Keratinocyte (primary cell): ENCODE results near the gene NUDT3. TPM values are rescaled to one million over a fixed set of nuclear protein-coding genes. Genes with fewer than 3 reads are reported as not detected.
"Not testable (repeated sequence)": the region's sequence is repeated elsewhere in the genome, so short reads cannot be mapped to it uniquely, and the experiment has no call there.

Source experiments
- DNase-seq: peaks from one replicate; pipeline ENCODE4 v3.0.0-alpha.2; 2011; ENCODE audit warnings: low read depth, missing footprints, low spot score
- FAIRE-seq: peaks from 2 replicates; lab custom pipeline; 2011; peaks lifted over from hg19 to GRCh38; lab: Jason Lieb, UNC
- H2AFZ ChIP-seq: 2 replicates; pipeline ENCODE4 v1.6.0; 2012; ENCODE audit warnings: low read length, control low read depth, inconsistent platforms; ENCODE audit not compliant: control insufficient read depth
- H3K27ac ChIP-seq: 2 replicates; pipeline ENCODE4 v1.5.1; 2011; ENCODE audit warnings: low read length; ENCODE audit not compliant: control insufficient read depth, insufficient read depth
- H3K27me3 ChIP-seq: 3 replicates; pipeline ENCODE4 v1.6.0; 2011; ENCODE audit warnings: low read length; ENCODE audit not compliant: control insufficient read depth, insufficient read depth; ENCODE audit errors: extremely low read depth
- H3K36me3 ChIP-seq, 2 experiments: 2 replicates in 1 of 2; 3 replicates in 1 of 2; pipeline ENCODE4 v1.5.1; 2011; ENCODE audit warnings: low read length in 2 of 2, mild to moderate bottlenecking in 1 of 2; ENCODE audit not compliant: control insufficient read depth in 2 of 2, insufficient read depth in 2 of 2; ENCODE audit errors: extremely low read depth in 1 of 2
- H3K4me1 ChIP-seq: 3 replicates; pipeline ENCODE4 v1.5.1; 2011; ENCODE audit warnings: low read length; ENCODE audit not compliant: control insufficient read depth, insufficient read depth; ENCODE audit errors: extremely low read depth
- H3K4me2 ChIP-seq: 3 replicates; pipeline ENCODE4 v1.6.0; 2011; ENCODE audit warnings: low read depth, low read length; ENCODE audit not compliant: control insufficient read depth, insufficient read depth; ENCODE audit errors: extremely low read depth
- H3K4me3 ChIP-seq, 3 experiments: fragments of 200-600 bp in 1 of 3; sonication (generic) in 1 of 3; 2 replicates in 2 of 3; 3 replicates in 1 of 3; pipeline ENCODE4 v1.5.1; 2011 to 2016; ENCODE audit warnings: low read length in 3 of 3, mild to moderate bottlenecking in 3 of 3, control low read depth in 2 of 3, inconsistent platforms in 1 of 3, low read depth in 1 of 3, mixed read lengths in 1 of 3, mixed run types in 1 of 3, moderate library complexity in 1 of 3; ENCODE audit not compliant: control insufficient read depth in 2 of 3, insufficient read depth in 2 of 3; ENCODE audit errors: extremely low read depth in 1 of 3
- H3K79me2 ChIP-seq: 2 replicates; pipeline ENCODE4 v1.6.0; 2012; ENCODE audit warnings: low read length; ENCODE audit not compliant: control insufficient read depth, insufficient read depth
- H3K9ac ChIP-seq: 3 replicates; pipeline ENCODE4 v1.6.0; 2011; ENCODE audit warnings: low read length; ENCODE audit not compliant: control insufficient read depth, insufficient read depth; ENCODE audit errors: extremely low read depth
- H3K9me1 ChIP-seq: 3 replicates; pipeline ENCODE4 v1.6.0; 2011; ENCODE audit warnings: low read length; ENCODE audit not compliant: control insufficient read depth, insufficient read depth; ENCODE audit errors: extremely low read depth
- H3K9me3 ChIP-seq: 2 replicates; pipeline ENCODE4 v1.5.1; 2012; ENCODE audit warnings: low read depth, low read length; ENCODE audit not compliant: control insufficient read depth
- H4K20me1 ChIP-seq: 3 replicates; pipeline ENCODE4 v1.6.0; 2011; ENCODE audit warnings: low read length; ENCODE audit not compliant: control insufficient read depth, insufficient read depth; ENCODE audit errors: extremely low read depth
- EZH2 ChIP-seq: IDR thresholded peaks from one replicate; pipeline ENCODE4 v1.6.1; 2012; ENCODE audit warnings: inconsistent platforms, mild to moderate bottlenecking, low read length, moderate library complexity
- dilution Hi-C: fragments of 300-500 bp; cut with MboI; formaldehyde crosslinking; loops from one replicate; pipeline ENCODE4 v1.7.0; 2020; ENCODE audit warnings: low sequenced_read_pairs; ENCODE audit not compliant: extremely low pct_ligation_motif_present
- polyA plus RNA-seq, 5 experiments: library from polyadenylated mRNA; depleted of rRNA in 3 of 5; stranded (reverse) in 3 of 5; stranded (forward) in 1 of 5; unstranded in 1 of 5; fragments of >200 nt; gene quantifications; 1 replicate in 1 of 5; 2 replicates in 3 of 5; 3 replicates in 1 of 5; pipeline versions ENCODE4 v1.2.1 to v1.2.3, GENCODE V29; 2011 to 2012; ENCODE audit warnings: missing spikeins in 2 of 5, low read depth in 1 of 5, low replicate concordance in 1 of 5
- TF ChIP-seq, protein P1 (sequence below), 3 experiments: IDR thresholded peaks in 1 of 3; conservative IDR thresholded peaks in 1 of 3; optimal IDR thresholded peaks in 1 of 3; 2 replicates in 2 of 3; 3 replicates in 1 of 3; pipeline versions ENCODE3 to v1.5.1; 2011; ENCODE audit warnings: low read length in 3 of 3, mild to moderate bottlenecking in 3 of 3, moderate library complexity in 2 of 3, control low read depth in 1 of 3, inconsistent platforms in 1 of 3; ENCODE audit not compliant: insufficient read depth in 2 of 3; ENCODE audit errors: extremely low read depth in 1 of 3

The NUDT3 gene
- polyA plus RNA-seq, 1 donor (not counting 4 experiments of a cell fraction or from before 2014, with no cell fraction given): 16.5 TPM

DNA sequence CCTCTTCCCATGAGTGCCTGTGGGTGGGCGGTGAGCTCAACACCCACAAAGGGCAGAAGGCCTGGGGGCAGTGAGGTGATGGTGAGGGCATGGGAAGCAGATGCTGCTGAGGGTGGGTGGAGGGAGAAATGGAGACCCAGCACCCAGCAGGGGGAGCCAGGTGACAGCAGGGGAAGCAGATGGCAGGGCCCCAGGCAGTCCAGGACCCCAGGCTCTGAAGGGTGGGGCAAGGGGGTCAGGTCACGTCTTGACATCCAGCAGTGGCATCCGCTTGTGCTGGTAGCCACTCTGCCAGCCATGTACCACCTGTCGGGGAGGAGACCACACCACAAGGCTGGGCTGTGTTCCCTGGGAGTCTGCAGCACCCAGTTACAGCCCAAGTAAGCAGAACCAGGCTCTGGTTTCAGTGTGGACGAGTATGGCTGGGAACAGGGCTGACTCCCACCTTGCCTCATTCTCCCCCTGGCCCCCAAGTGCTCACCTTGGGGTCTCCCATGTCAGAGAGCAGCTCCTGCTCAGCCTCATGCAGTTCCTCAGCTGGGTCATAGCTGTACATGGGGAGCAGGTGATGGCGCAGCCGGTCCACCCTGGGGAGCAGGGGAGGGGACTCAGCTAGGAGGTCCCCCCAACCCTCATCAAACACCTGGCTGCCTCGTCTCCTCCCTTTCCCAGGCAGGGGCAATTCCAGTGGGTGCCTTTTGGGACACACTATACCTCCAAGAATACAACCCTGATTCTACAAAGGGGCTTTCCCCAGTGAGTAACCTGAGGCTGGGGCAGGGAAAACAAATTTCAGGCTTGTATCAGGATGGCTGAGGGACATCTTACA lies 145.7 kb downstream of the NUDT3 start:
- Histone ChIP-seq H3K9ac (peak overlapping the region; percentile 85), H2AFZ (no peak overlapping the region)

GRCh38 chr6:34246249-34246562 lies 146.3 kb downstream of the NUDT3 start:
- H3K36me3 ChIP-seq: peaks cover 20 to 21% of the 10 kb centered on the region in 2 experiments
- H3K9me3 ChIP-seq: no peaks in the 10 kb centered on the region
- peaks cover 8% of the 10 kb centered on the region for H3K79me2 ChIP-seq
- no peak overlapping the region for H2AFZ ChIP-seq
- H4K20me1 ChIP-seq: peaks cover 22% of the 10 kb centered on the region
- dilution Hi-C loops: no loop called here
- no peaks in the 10 kb centered on the region for H3K27me3 ChIP-seq
- FAIRE-seq (no peak), DNase-seq (no peak)
- H3K9me1 ChIP-seq: peaks cover 10% of the 10 kb centered on the region
- H3K9ac ChIP-seq: no peak overlapping the region
- peak overlapping the region; percentile 81 for H3K27ac ChIP-seq
- no peak overlapping the region for H3K4me3 ChIP-seq
- peak overlapping the region; percentile 22 for H3K4me2 ChIP-seq
- TF ChIP-seq, protein P1, sequence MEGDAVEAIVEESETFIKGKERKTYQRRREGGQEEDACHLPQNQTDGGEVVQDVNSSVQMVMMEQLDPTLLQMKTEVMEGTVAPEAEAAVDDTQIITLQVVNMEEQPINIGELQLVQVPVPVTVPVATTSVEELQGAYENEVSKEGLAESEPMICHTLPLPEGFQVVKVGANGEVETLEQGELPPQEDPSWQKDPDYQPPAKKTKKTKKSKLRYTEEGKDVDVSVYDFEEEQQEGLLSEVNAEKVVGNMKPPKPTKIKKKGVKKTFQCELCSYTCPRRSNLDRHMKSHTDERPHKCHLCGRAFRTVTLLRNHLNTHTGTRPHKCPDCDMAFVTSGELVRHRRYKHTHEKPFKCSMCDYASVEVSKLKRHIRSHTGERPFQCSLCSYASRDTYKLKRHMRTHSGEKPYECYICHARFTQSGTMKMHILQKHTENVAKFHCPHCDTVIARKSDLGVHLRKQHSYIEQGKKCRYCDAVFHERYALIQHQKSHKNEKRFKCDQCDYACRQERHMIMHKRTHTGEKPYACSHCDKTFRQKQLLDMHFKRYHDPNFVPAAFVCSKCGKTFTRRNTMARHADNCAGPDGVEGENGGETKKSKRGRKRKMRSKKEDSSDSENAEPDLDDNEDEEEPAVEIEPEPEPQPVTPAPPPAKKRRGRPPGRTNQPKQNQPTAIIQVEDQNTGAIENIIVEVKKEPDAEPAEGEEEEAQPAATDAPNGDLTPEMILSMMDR (optimal IDR thresholded peaks at IDR 0.05 in 1 of 3, IDR thresholded peaks at IDR 0.05 in 1 of 3, conservative IDR thresholded peaks at IDR 0.05 in 1 of 3; ENCODE audit: extremely low read depth in 1 of 3, insufficient read depth in 2 of 3, low read length in 3 of 3): no peak
- no peak for TF ChIP-seq EZH2
- peaks cover 69% of the 10 kb centered on the region for H3K4me1 ChIP-seq

More for the DNA sequence above, 145.7 kb downstream of the NUDT3 start:
- Histone ChIP-seq H3K4me3 (no peak overlapping the region), H3K79me2 (peaks cover 3% of the 10 kb centered on the region), H3K4me2 (peak overlapping the region; percentile 98), H3K36me3 (peaks cover 15 to 16% of the 10 kb centered on the region in 2 experiments), H3K4me1 (peaks cover 64% of the 10 kb centered on the region), H3K27me3 (no peaks in the 10 kb centered on the region), H3K27ac (peak overlapping the region; percentile 81), H4K20me1 (peaks cover 17% of the 10 kb centered on the region), H3K9me3 (no peaks in the 10 kb centered on the region), H3K9me1 (peaks cover 5% of the 10 kb centered on the region)
- DNase-seq (no peak), FAIRE-seq (no peak)
- TF ChIP-seq, protein P1 (optimal IDR thresholded peaks at IDR 0.05 in 1 of 3, IDR thresholded peaks at IDR 0.05 in 1 of 3, conservative IDR thresholded peaks at IDR 0.05 in 1 of 3; ENCODE audit: extremely low read depth in 1 of 3, insufficient read depth in 2 of 3, low read length in 3 of 3): peak in 2 of 3 experiments; percentile 55 to 60
- TF ChIP-seq EZH2: no peak
- dilution Hi-C loops: no loop called here

GRCh38 chr6:34245761-34246140 lies 146.7 kb downstream of the NUDT3 start:
- H3K9ac ChIP-seq, H2AFZ ChIP-seq, FAIRE-seq, H3K79me2 ChIP-seq, H3K9me3 ChIP-seq, H3K27ac ChIP-seq, DNase-seq, H3K9me1 ChIP-seq, dilution Hi-C loops, H3K4me3 ChIP-seq, H3K4me2 ChIP-seq, H3K27me3 ChIP-seq: not testable (repeated sequence)
- Histone ChIP-seq H3K36me3 (peaks cover 22 to 26% of the 10 kb centered on the region in 2 experiments), H3K4me1 (peaks cover 74% of the 10 kb centered on the region), H4K20me1 (peaks cover 23% of the 10 kb centered on the region)
